ENCODE measurements around the gene IL1RAPL1.

DNA sequence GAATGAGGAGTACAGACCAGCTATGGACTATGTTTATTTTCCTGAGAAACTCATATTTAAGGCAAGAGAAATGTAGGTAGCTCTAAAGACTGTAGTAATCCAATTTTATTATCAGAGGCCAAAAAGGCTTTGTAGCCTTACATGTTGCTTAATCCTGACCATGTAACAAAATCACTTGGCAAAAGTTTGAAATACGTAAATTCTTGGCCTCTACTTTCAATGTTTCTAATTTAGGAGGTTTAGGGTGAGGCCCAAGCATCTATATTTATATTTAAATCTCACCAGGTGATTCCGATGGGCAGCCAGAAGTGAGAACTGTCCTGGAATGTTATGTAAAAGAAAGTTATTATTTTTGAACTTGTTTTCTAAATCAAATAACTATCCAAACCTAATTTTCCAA, 289.7 kb downstream of the IL1RAPL1 start:
- TF ChIP-seq CTCF (IDR thresholded peaks at IDR 0.05; ENCODE audit: poor library complexity, severe bottlenecking) (no peak), EZH2 (IDR thresholded peaks at IDR 0.05; ENCODE audit: borderline replicate concordance, insufficient read depth, low read length, poor library complexity, severe bottlenecking) (no peak), POLR2AphosphoS5 (IDR thresholded peaks at IDR 0.05) (no peak), TAF1 (IDR thresholded peaks at IDR 0.05; ENCODE audit: low read depth) (no peak), SMC3 (conservative IDR thresholded peaks at IDR 0.05; ENCODE audit: poor library complexity) (no peak), EP300 (conservative IDR thresholded peaks at IDR 0.05; ENCODE audit: poor library complexity, severe bottlenecking) (no peak)
- TF ChIP-seq, protein P1, sequence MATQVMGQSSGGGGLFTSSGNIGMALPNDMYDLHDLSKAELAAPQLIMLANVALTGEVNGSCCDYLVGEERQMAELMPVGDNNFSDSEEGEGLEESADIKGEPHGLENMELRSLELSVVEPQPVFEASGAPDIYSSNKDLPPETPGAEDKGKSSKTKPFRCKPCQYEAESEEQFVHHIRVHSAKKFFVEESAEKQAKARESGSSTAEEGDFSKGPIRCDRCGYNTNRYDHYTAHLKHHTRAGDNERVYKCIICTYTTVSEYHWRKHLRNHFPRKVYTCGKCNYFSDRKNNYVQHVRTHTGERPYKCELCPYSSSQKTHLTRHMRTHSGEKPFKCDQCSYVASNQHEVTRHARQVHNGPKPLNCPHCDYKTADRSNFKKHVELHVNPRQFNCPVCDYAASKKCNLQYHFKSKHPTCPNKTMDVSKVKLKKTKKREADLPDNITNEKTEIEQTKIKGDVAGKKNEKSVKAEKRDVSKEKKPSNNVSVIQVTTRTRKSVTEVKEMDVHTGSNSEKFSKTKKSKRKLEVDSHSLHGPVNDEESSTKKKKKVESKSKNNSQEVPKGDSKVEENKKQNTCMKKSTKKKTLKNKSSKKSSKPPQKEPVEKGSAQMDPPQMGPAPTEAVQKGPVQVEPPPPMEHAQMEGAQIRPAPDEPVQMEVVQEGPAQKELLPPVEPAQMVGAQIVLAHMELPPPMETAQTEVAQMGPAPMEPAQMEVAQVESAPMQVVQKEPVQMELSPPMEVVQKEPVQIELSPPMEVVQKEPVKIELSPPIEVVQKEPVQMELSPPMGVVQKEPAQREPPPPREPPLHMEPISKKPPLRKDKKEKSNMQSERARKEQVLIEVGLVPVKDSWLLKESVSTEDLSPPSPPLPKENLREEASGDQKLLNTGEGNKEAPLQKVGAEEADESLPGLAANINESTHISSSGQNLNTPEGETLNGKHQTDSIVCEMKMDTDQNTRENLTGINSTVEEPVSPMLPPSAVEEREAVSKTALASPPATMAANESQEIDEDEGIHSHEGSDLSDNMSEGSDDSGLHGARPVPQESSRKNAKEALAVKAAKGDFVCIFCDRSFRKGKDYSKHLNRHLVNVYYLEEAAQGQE (IDR thresholded peaks at IDR 0.05; ENCODE audit: borderline replicate concordance) = no peak
